Measurements from ENCODE around the gene KLRF1. TPM values are rescaled to one million over a fixed set of nuclear protein-coding genes. Genes with fewer than 3 reads are reported as not detected.

Gene KLRF1
- total RNA-seq, 4 donors from 2014 or later = not detected

GRCh38 chr12:9806714-9807113, 20.6 kb upstream of the KLRF1 start:
- TF ChIP-seq CTCF (IDR thresholded peaks at IDR 0.05) = no peak
- no peak for TF ChIP-seq EP300 (IDR thresholded peaks at IDR 0.05)
- TF ChIP-seq POLR2AphosphoS5 (IDR thresholded peaks at IDR 0.05) = no peak
- TF ChIP-seq POLR2A (IDR thresholded peaks at IDR 0.05) = no peak
- H3K27ac ChIP-seq = no peak overlapping the region
- 60 to 67% methylated on average over 4 of the region's 4 CpGs for WGBS, 2 donors (ENCODE audit: low coverage in 1 of 2)
- H3K9me3 ChIP-seq = no peaks in the 10 kb centered on the region
- H3K27me3 ChIP-seq = no peaks in the 10 kb centered on the region
- no peaks in the 10 kb centered on the region for H3K4me1 ChIP-seq
- H3K4me3 ChIP-seq = no peak overlapping the region
- H3K36me3 ChIP-seq = no peaks in the 10 kb centered on the region
- no peak for ATAC-seq

- ATAC-seq = no peak
- no peaks in the 10 kb centered on the region for H3K9me3 ChIP-seq
- no peak overlapping the region for H3K27ac ChIP-seq
- no peak overlapping the region for H3K4me3 ChIP-seq
- peaks cover 3% of the 10 kb centered on the region for H3K27me3 ChIP-seq
- 67 to 71% methylated on average over 3 of the region's 3 CpGs for WGBS, 2 donors (ENCODE audit: low coverage in 1 of 2)
- H3K36me3 ChIP-seq = no peaks in the 10 kb centered on the region
- TF ChIP-seq CTCF (IDR thresholded peaks at IDR 0.05) (no peak), POLR2AphosphoS5 (IDR thresholded peaks at IDR 0.05) (no peak), POLR2A (IDR thresholded peaks at IDR 0.05) (no peak), EP300 (IDR thresholded peaks at IDR 0.05) (no peak)
- no peaks in the 10 kb centered on the region for H3K4me1 ChIP-seq
These were observed 18.8 kb upstream of the KLRF1 start for GRCh38 chr12:9808504-9808903.

- Histone ChIP-seq H3K4me3 (no peak overlapping the region), H3K27ac (no peak overlapping the region), H3K9me3 (no peaks in the 10 kb centered on the region), H3K27me3 (peaks cover 12% of the 10 kb centered on the region), H3K36me3 (no peaks in the 10 kb centered on the region), H3K4me1 (no peaks in the 10 kb centered on the region)
- 38 to 52% methylated on average over 4 of the region's 4 CpGs for WGBS, 2 donors (ENCODE audit: low coverage in 1 of 2)
- no peak for ATAC-seq
- no peak for TF ChIP-seq POLR2AphosphoS5 (IDR thresholded peaks at IDR 0.05)
- TF ChIP-seq POLR2A (IDR thresholded peaks at IDR 0.05) = no peak
These were observed 17.9 kb upstream of the KLRF1 start for GRCh38 chr12:9809338-9809737.

GRCh38 chr12:9809866-9810265, 17.4 kb upstream of the KLRF1 start:
- H3K27ac ChIP-seq = no peak overlapping the region
- peaks cover 15% of the 10 kb centered on the region for H3K27me3 ChIP-seq
- H3K9me3 ChIP-seq = no peaks in the 10 kb centered on the region
- no peak for TF ChIP-seq EP300 (IDR thresholded peaks at IDR 0.05)
- no peak for TF ChIP-seq POLR2A (IDR thresholded peaks at IDR 0.05)
- no peak for TF ChIP-seq CTCF (IDR thresholded peaks at IDR 0.05)
- no peak for TF ChIP-seq POLR2AphosphoS5 (IDR thresholded peaks at IDR 0.05)
- no peaks in the 10 kb centered on the region for H3K36me3 ChIP-seq
- no peaks in the 10 kb centered on the region for H3K4me1 ChIP-seq
- H3K4me3 ChIP-seq = no peak overlapping the region
- ATAC-seq = no peak

- H3K36me3 ChIP-seq = no peaks in the 10 kb centered on the region
- H3K4me1 ChIP-seq = no peaks in the 10 kb centered on the region
- ATAC-seq = no peak
- no peak overlapping the region for H3K4me3 ChIP-seq
- 50 to 67% methylated on average over 1 of the region's 2 CpGs for WGBS, 2 donors (ENCODE audit: low coverage in 1 of 2)
- H3K27me3 ChIP-seq = peaks cover 15% of the 10 kb centered on the region
- no peak overlapping the region for H3K27ac ChIP-seq
- TF ChIP-seq POLR2AphosphoS5 (IDR thresholded peaks at IDR 0.05) (no peak), EP300 (IDR thresholded peaks at IDR 0.05) (no peak), POLR2A (IDR thresholded peaks at IDR 0.05) (no peak), CTCF (IDR thresholded peaks at IDR 0.05) (no peak)
- H3K9me3 ChIP-seq = no peaks in the 10 kb centered on the region
These were observed 16.6 kb upstream of the KLRF1 start for GRCh38 chr12:9810671-9811070.

Measured in gastroesophageal sphincter (tissue), 4 donors.